ENCODE results near the gene CPAMD8.

CPAMD8 gene

DNA sequence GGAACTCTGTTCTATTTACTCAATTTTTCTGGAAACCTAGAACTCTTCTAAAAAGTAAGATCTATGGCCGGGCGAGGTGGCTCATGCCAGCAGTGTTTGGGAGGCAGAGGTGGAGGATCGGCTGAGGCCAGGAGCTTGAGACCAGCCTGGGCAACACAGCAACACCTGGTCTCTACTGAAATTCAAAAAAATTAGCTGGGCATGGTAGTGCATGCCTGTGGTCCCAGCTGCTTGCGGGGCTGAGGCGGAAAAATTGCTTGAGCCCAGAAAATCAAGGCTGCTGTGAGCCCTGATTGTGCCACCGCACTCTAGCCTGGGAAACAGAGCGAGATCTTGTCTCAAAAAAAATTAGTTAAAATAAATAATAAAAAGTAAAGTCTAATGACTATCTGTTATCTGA, 109.2 kb downstream of the CPAMD8 start:
- Histone ChIP-seq H3K9me3 (ENCODE audit: insufficient read depth, low read length) (peaks cover 19% of the 10 kb centered on the region; the same call in 1 of the 2 replicates), H3K36me3 (ENCODE audit: insufficient read depth, insufficient read length, low read length) (no peaks in the 10 kb centered on the region), H3K4me3 (ENCODE audit: insufficient read length, low read depth) (no peak overlapping the region), H3K4me1 (ENCODE audit: insufficient read depth, insufficient read length) (no peaks in the 10 kb centered on the region), H3K27me3 (ENCODE audit: insufficient read depth, insufficient read length) (no peaks in the 10 kb centered on the region), H3K9ac (ENCODE audit: insufficient read length, low read depth) (no peak overlapping the region)
- DNase-seq (ENCODE audit: low read depth, low spot score): no peak
- TF ChIP-seq YY1 (IDR thresholded peaks at IDR 0.05; ENCODE audit: insufficient read depth, insufficient read length) (no peak), ZNF274 (IDR thresholded peaks at IDR 0.05; ENCODE audit: low read depth, low read length) (no peak), SUZ12 (IDR thresholded peaks at IDR 0.05; ENCODE audit: extremely low read depth, insufficient read depth, insufficient read length) (no peak)

DNA sequence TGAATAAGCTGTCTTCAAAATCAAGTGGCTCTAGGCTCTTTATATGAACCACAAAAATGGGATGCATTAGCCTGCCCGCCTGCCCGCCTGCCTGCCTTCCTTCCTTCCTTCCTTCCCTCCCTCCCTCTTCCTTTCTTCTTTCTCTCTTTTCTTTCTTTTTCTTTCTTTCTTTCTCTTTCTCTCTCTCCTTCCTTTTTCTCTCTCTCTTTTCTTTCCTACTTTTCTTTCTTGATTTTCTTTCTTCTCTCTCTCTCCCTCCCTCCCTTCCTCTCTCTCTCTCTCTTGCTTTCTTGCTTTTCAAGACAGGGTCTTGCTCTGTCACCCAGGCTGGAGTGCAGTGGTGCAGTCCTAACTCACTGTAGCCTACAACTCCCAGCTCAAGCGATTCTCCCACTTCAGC, 110.9 kb downstream of the CPAMD8 start:
- Histone ChIP-seq H3K27me3 (ENCODE audit: insufficient read depth, insufficient read length) (no peaks in the 10 kb centered on the region), H3K36me3 (ENCODE audit: insufficient read depth, insufficient read length, low read length) (no peaks in the 10 kb centered on the region), H3K4me1 (ENCODE audit: insufficient read depth, insufficient read length) (no peaks in the 10 kb centered on the region), H3K4me3 (ENCODE audit: insufficient read length, low read depth) (no peak overlapping the region), H3K9me3 (ENCODE audit: insufficient read depth, low read length) (peaks cover 23% of the 10 kb centered on the region; the same call in 1 of the 2 replicates), H3K9ac (ENCODE audit: insufficient read length, low read depth) (no peak overlapping the region)
- TF ChIP-seq ZNF274 (IDR thresholded peaks at IDR 0.05; ENCODE audit: low read depth, low read length) (no peak), SUZ12 (IDR thresholded peaks at IDR 0.05; ENCODE audit: extremely low read depth, insufficient read depth, insufficient read length) (no peak), YY1 (IDR thresholded peaks at IDR 0.05; ENCODE audit: insufficient read depth, insufficient read length) (no peak)
- no peak for DNase-seq (ENCODE audit: low read depth, low spot score)

DNA sequence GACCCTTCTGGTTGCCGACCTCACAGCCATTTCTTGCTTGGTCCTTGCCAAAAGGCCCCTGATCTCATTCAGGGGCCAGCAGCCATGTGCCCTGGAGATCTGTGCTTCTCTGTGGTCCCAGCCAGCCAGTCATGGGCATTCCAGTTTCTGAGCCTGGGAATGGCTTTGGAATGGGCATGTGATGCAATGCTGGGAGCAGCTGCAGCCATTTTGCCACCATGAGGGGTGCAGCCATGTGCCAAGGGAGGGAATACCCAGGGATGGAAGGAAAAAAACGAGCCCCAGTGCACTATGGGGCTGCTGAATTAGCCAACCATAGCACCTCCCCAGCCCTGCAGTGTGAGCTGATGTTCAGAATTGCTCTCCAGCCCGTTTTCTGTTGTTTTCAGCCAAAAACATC, 111.5 kb downstream of the CPAMD8 start:
- DNase-seq (ENCODE audit: low read depth, low spot score): no peak
- no peak overlapping the region for H3K9ac ChIP-seq (ENCODE audit: insufficient read length, low read depth)
- H3K4me3 ChIP-seq (ENCODE audit: insufficient read length, low read depth): no peak overlapping the region
- peaks cover 23% of the 10 kb centered on the region; the same call in 1 of the 2 replicates for H3K9me3 ChIP-seq (ENCODE audit: insufficient read depth, low read length)
- H3K4me1 ChIP-seq (ENCODE audit: insufficient read depth, insufficient read length): no peaks in the 10 kb centered on the region
- TF ChIP-seq YY1 (IDR thresholded peaks at IDR 0.05; ENCODE audit: insufficient read depth, insufficient read length) (no peak), SUZ12 (IDR thresholded peaks at IDR 0.05; ENCODE audit: extremely low read depth, insufficient read depth, insufficient read length) (no peak), ZNF274 (IDR thresholded peaks at IDR 0.05; ENCODE audit: low read depth, low read length) (no peak)
- no peaks in the 10 kb centered on the region for H3K36me3 ChIP-seq (ENCODE audit: insufficient read depth, insufficient read length, low read length)
- H3K27me3 ChIP-seq (ENCODE audit: insufficient read depth, insufficient read length): no peaks in the 10 kb centered on the region

DNA sequence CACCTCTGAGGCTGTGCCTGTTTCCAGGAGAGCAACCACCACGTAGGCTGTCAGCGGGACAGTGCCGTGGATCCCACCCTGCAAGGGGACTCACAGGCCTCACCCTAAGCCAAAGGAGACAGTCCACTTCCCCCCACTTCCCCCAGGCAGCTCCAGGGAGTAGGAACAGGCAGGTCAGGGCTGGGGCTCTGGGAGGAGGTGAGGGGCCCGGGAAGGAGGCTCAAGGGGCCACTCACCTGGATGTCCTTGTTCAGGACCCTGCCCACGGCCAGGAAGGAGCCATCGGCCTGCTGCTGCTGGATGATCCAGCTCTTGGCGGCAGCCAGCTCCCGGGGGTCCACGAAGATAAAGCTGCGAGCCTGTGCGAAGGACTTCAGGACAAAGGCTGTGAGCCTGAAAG, 112.2 kb downstream of the CPAMD8 start:
- H3K4me1 ChIP-seq (ENCODE audit: insufficient read depth, insufficient read length): no peaks in the 10 kb centered on the region
- H3K9me3 ChIP-seq (ENCODE audit: insufficient read depth, low read length): peaks cover 23% of the 10 kb centered on the region; the same call in 1 of the 2 replicates
- no peaks in the 10 kb centered on the region for H3K27me3 ChIP-seq (ENCODE audit: insufficient read depth, insufficient read length)
- TF ChIP-seq ZNF274 (IDR thresholded peaks at IDR 0.05; ENCODE audit: low read depth, low read length) (no peak), YY1 (IDR thresholded peaks at IDR 0.05; ENCODE audit: insufficient read depth, insufficient read length) (no peak), SUZ12 (IDR thresholded peaks at IDR 0.05; ENCODE audit: extremely low read depth, insufficient read depth, insufficient read length) (no peak)
- no peak overlapping the region for H3K4me3 ChIP-seq (ENCODE audit: insufficient read length, low read depth)
- H3K9ac ChIP-seq (ENCODE audit: insufficient read length, low read depth): no peak overlapping the region
- no peaks in the 10 kb centered on the region for H3K36me3 ChIP-seq (ENCODE audit: insufficient read depth, insufficient read length, low read length)
- no peak for DNase-seq (ENCODE audit: low read depth, low spot score)

DNA sequence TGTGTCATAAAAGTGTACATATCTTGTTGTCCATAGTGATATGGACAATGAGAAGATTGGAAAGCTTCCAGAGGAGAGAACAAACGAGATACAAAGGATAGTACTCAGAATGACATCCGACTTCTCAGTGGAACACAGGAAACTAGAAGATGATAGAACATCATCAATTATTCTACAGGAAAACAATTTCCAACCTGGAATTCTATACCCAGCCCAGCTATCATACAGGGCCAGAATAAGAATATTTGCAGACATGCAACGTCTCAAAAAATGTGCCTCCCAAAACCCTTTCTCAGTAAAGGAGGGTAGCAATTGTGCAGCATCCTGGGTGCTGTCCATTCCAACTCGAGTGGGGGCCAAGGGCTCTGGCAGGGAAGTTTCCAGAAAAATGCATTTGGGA, 113.8 kb downstream of the CPAMD8 start:
- no peak for DNase-seq (ENCODE audit: low read depth, low spot score)
- no peaks in the 10 kb centered on the region for H3K4me1 ChIP-seq (ENCODE audit: insufficient read depth, insufficient read length)
- H3K9ac ChIP-seq (ENCODE audit: insufficient read length, low read depth): no peak overlapping the region
- no peak overlapping the region for H3K4me3 ChIP-seq (ENCODE audit: insufficient read length, low read depth)
- TF ChIP-seq ZNF274 (IDR thresholded peaks at IDR 0.05; ENCODE audit: low read depth, low read length) (no peak), SUZ12 (IDR thresholded peaks at IDR 0.05; ENCODE audit: extremely low read depth, insufficient read depth, insufficient read length) (no peak), YY1 (IDR thresholded peaks at IDR 0.05; ENCODE audit: insufficient read depth, insufficient read length) (no peak)
- no peaks in the 10 kb centered on the region for H3K27me3 ChIP-seq (ENCODE audit: insufficient read depth, insufficient read length)
- H3K36me3 ChIP-seq (ENCODE audit: insufficient read depth, insufficient read length, low read length): no peaks in the 10 kb centered on the region
- H3K9me3 ChIP-seq (ENCODE audit: insufficient read depth, low read length): peaks cover 23% of the 10 kb centered on the region; the same call in 1 of the 2 replicates

DNA sequence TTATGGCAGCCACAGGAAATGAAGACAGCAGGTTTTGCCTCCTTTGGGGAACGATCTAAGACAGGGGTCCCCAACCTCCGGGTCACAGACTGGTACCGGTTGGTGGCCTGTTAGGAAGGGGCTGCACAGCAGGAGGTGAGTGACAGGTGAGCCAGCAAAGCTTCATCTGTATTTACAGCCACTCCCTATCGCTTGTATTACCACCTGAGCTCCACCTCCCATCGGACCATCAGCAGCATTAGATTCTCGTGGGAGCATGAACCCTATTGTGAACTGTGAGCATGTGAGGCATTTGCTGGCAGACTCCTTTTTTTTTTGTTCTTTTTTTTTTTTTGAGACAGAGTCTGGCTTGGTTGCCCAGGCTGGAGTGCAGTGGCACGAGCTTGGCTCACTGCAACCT, 115.6 kb downstream of the CPAMD8 start:
- no peaks in the 10 kb centered on the region for H3K36me3 ChIP-seq (ENCODE audit: insufficient read depth, insufficient read length, low read length)
- H3K9ac ChIP-seq (ENCODE audit: insufficient read length, low read depth): no peak overlapping the region
- no peak for DNase-seq (ENCODE audit: low read depth, low spot score)
- no peaks in the 10 kb centered on the region for H3K27me3 ChIP-seq (ENCODE audit: insufficient read depth, insufficient read length)
- H3K9me3 ChIP-seq (ENCODE audit: insufficient read depth, low read length): peaks cover 23% of the 10 kb centered on the region; the same call in 1 of the 2 replicates
- no peak overlapping the region for H3K4me3 ChIP-seq (ENCODE audit: insufficient read length, low read depth)
- H3K4me1 ChIP-seq (ENCODE audit: insufficient read depth, insufficient read length): peaks cover 2% of the 10 kb centered on the region
- no peak for TF ChIP-seq YY1 (IDR thresholded peaks at IDR 0.05; ENCODE audit: insufficient read depth, insufficient read length)
- no peak for TF ChIP-seq ZNF274 (IDR thresholded peaks at IDR 0.05; ENCODE audit: low read depth, low read length)
- no peak for TF ChIP-seq SUZ12 (IDR thresholded peaks at IDR 0.05; ENCODE audit: extremely low read depth, insufficient read depth, insufficient read length)

DNA sequence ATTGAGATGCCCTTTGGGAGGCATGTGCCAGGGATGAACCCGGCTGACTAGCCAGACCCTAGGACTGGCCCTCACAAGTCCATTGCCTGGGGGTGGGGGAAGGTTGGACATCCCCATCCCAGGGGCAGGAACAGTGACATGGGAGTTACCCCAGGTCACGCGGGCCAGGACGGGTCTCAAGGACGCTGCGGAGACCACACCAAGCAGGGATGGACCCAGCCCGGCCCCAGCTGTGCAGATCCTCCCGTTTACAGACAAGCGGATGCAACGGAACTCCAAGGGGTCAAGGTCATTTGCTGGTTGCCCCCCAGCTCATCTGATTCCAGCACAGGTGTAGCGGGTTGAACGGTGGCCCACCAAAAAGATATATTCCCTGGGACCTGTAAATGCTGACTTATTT, 117.9 kb downstream of the CPAMD8 start:
- Histone ChIP-seq H3K36me3 (ENCODE audit: insufficient read depth, insufficient read length, low read length) (no peaks in the 10 kb centered on the region), H3K9me3 (ENCODE audit: insufficient read depth, low read length) (peaks cover 18% of the 10 kb centered on the region; the same call in 1 of the 2 replicates), H3K9ac (ENCODE audit: insufficient read length, low read depth) (no peak overlapping the region), H3K4me1 (ENCODE audit: insufficient read depth, insufficient read length) (peaks cover 2% of the 10 kb centered on the region), H3K27me3 (ENCODE audit: insufficient read depth, insufficient read length) (no peaks in the 10 kb centered on the region), H3K4me3 (ENCODE audit: insufficient read length, low read depth) (no peak overlapping the region)
- TF ChIP-seq ZNF274 (IDR thresholded peaks at IDR 0.05; ENCODE audit: low read depth, low read length) (no peak), YY1 (IDR thresholded peaks at IDR 0.05; ENCODE audit: insufficient read depth, insufficient read length) (no peak)
- DNase-seq (ENCODE audit: low read depth, low spot score): no peak
